WI38 (cell line): ENCODE data around the gene HPSE2.

Experiments
- H3K4me3 ChIP-seq: 2 replicates; pipeline ENCODE4 v1.5.1; 2011; ENCODE audit warnings: low read depth, mild to moderate bottlenecking, control low read depth, low read length
- CTCF ChIP-seq: IDR thresholded peaks from 2 replicates; pipeline ENCODE4 v1.5.1; 2012; ENCODE audit warnings: low read depth, mild to moderate bottlenecking, control low read depth, low read length

The HPSE2 gene

DNA sequence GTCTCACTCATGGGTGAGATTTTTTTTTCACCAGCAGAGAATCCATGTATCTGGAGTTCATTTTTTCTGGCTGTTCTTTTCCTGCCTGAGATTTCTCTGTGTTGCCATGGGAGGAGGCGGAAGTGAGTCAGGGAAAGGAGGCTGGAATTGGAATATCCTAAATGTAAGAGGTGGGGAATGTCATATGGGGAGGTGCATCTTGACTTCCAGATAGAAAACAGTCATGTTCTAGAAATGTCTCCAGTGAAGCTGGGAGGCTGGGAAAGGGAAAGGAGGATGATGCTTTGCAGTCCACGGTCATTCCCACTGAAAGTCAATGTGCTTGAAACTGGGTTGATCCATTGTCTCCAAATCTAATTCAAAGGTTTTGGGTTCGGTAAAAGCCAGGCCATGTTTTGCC lies 749.2 kb downstream of the HPSE2 start:
- H3K4me3 ChIP-seq = no peak overlapping the region
- TF ChIP-seq CTCF = no peak

- TF ChIP-seq CTCF = no peak
- H3K4me3 ChIP-seq = no peak overlapping the region
These were observed 749.7 kb downstream of the HPSE2 start for GRCh38 chr10:98485959-98486358.

GRCh38 chr10:98483658-98484057 lies 752.0 kb downstream of the HPSE2 start:
- no peak for TF ChIP-seq CTCF
- no peak overlapping the region for H3K4me3 ChIP-seq

- TF ChIP-seq CTCF = no peak
- no peak overlapping the region for H3K4me3 ChIP-seq
These were observed 753.6 kb downstream of the HPSE2 start for GRCh38 chr10:98482096-98482495.

GRCh38 chr10:98481404-98481945 lies 754.2 kb downstream of the HPSE2 start:
- H3K4me3 ChIP-seq = no peak overlapping the region
- no peak for TF ChIP-seq CTCF

DNA sequence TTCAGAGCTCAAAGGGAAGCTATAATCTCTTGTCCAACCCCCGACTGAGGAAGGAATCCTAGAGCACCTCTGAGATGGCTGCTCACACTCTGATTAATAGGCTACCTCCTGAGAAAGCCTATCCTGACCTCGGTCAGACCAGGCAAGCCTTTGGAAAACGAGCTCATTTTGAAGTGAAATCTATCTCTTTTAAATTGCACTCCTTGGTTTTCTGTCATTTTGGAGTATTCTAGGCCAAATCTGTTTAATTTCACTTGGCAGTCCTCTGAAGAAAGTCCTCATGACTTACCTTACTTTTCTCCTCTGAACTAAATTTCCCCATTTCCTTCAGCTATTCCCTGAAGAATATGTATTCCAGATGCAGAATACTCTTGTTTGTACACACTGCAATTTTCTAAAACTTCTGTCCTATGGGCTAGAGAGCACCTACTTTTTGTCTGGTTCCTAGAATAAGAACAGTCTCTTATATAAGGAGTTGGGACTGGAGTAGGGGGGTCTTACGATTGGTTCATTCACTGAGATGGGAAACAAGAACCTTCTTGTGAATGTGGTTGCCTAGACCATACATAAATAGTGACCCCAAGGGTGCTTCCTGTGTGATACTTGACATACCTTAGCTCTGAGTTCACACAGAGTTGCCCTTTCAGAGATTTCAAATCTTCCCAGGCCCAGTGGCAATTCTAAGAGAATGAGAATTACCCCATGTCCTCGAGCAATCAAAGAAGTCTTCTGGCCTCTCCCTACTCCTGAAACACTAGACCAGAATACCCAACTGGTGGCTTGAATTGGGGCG lies 757.0 kb downstream of the HPSE2 start:
- TF ChIP-seq CTCF = no peak
- H3K4me3 ChIP-seq = no peak overlapping the region

DNA sequence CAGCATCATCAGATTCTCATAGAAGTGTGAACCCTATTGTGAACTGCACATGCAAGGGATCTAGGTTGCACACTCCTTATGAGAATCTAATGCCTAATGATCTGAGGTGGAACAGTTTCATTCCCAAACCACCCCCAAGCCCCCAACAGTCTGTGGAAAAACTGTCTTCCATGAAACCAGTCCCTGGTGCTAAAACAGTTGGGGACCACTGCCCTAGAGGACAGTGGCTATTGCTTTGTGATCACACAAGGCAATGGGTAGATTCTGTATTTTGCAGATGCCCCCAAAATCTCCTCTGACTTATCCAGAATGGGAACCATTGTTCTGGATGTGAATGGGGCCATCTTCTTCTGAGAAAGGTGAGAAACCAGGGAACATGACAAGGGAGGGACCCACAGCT lies 757.8 kb downstream of the HPSE2 start:
- no peak overlapping the region for H3K4me3 ChIP-seq
- TF ChIP-seq CTCF = no peak
